Cardiac fibroblast (primary cell): ENCODE measurements around the gene DEGS2.
A peak's percentile ranks its signal among the peaks of the same experiment; 100 is the strongest.

Source experiments
- DNase-seq, 2 donors: peaks; one replicate each; pipeline versions ENCODE4 v3.0.0 to v3.0.0-alpha.2; 2010; ENCODE audit warnings: low read depth in 2 of 2
- H3K4me3 ChIP-seq, 2 donors: replicated peaks in 1 of 2; 1 replicate in 1 of 2; 2 replicates in 1 of 2; pipeline ENCODE4 v1.5.1; 2011; ENCODE audit warnings: low read depth in 2 of 2, low read length in 2 of 2, mild to moderate bottlenecking in 2 of 2, moderate library complexity in 1 of 2
- TF ChIP-seq, protein P1 (sequence below): IDR thresholded peaks from one replicate; pipeline ENCODE4 v1.5.1; 2011; ENCODE audit warnings: low read depth, mild to moderate bottlenecking, low read length, inconsistent platforms

Gene DEGS2

DNA sequence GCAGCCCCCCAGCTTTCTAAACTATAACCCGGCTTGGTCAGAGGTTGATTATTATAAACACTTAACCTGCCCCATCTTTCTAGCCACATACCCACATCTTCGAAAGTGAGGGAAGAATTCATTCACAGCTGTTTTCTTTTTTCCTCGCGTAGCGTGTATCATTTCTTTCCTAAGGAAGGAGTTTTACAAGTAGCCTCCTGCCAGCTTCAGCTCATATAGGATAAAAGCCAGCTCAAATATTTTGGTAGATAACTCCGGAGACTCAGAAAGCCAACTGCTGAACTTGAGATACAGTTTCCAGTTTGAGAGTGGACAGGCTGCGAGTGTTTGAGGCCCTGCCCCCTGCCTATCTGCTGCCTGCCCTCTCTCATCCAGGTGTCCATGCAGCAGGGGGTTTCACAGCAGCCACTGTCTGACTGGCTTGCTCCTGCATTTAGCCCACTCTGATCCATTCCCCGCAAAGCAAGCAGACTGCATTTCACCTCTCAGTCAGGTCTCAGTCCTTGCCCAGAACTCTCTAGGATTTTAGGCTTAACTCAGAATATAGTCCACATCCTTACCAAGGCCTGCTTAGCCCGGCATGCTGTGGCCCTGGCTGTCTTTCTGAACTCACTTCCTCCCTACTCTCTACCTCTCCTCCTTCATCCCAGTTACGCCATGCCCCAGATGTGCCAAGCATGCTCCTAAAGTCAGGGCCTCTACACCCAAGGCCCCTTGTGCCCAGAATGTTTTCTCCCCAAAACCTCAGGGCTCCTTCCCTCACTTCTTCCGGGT lies 47.3 kb downstream of the DEGS2 start:
- DNase-seq: peak in 1 of 2 donors; percentile 37
- H3K4me3 ChIP-seq: no peak overlapping the region
- TF ChIP-seq, protein P1, sequence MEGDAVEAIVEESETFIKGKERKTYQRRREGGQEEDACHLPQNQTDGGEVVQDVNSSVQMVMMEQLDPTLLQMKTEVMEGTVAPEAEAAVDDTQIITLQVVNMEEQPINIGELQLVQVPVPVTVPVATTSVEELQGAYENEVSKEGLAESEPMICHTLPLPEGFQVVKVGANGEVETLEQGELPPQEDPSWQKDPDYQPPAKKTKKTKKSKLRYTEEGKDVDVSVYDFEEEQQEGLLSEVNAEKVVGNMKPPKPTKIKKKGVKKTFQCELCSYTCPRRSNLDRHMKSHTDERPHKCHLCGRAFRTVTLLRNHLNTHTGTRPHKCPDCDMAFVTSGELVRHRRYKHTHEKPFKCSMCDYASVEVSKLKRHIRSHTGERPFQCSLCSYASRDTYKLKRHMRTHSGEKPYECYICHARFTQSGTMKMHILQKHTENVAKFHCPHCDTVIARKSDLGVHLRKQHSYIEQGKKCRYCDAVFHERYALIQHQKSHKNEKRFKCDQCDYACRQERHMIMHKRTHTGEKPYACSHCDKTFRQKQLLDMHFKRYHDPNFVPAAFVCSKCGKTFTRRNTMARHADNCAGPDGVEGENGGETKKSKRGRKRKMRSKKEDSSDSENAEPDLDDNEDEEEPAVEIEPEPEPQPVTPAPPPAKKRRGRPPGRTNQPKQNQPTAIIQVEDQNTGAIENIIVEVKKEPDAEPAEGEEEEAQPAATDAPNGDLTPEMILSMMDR: no peak

DNA sequence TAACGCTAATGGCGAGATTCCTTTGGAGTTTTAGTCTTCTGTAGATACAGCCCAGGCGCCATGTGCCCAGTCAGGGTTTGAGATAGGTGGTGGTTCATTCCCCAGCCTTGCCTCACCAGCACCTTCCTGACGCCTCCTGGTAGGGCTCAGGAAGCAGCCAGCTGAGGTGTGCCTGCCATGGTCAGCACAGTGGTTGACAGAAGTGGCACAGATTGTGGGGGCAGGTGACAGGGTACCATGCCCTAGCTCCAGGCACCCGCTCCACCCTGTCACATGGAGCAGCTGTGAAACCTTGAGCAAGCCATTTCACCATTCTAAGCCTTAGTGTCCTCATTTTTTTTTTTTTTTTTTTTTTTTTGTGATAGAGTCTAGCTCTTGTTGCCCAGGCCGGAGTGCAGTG lies 48.6 kb downstream of the DEGS2 start:
- TF ChIP-seq, protein P1: no peak

DNA sequence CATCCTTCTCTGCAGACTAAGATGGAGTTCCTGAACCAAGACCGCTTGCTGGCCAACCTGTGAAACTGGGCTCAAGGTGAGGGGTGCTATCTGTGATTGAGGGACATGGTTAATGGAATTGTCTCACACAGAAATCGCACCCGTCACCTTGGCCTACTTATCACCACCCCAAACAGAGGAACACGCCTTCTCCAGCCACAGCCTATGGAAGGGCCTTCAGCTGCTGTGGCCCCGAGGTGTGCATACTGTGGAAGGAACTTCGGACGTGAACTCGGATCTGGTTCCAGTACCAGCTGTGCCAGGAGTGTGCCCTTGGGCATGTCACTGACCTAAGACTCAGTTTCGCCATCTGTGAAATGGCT lies 49.9 kb downstream of the DEGS2 start:
- DNase-seq: no peak
- TF ChIP-seq, protein P1: no peak
- no peak overlapping the region for H3K4me3 ChIP-seq

More for the DNA sequence above, 48.6 kb downstream of the DEGS2 start:
- DNase-seq: no peak
- no peak overlapping the region for H3K4me3 ChIP-seq

DNA sequence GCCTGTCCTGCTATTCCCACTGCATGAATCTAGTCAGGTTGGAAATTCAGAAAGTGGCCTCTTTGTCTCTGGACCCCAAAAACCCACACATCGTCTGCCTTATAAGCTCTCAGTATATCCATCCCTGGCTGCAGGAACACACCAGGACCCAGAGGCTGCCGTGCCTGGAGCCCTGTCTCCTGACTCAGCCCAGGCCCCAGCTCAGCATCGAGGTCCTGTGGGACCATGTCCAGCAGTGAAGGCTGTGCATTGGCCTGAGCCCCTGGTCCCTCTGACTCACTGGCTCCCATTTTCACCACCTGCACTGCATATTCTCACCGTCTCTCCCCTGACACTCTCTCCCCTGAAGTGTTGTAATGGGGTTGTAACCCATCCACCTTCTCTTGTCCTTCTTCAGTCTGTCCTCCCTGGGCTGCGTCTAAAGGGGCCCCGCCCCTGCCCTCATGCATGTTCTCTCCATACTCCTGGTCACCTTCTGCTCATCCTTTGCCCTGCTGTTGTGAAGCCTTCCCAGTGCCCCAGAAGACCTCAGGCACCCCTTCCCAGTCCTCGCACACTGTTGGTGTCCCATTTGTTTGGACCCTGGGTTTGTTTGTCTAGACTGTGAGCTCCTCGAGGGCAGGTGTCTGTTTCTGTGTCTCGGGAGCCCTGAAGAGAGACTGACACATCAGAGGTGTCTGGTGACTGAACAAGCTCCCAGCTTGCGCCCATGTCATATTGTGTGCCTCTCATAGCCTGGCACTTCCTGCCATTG lies 50.4 kb downstream of the DEGS2 start:
- H3K4me3 ChIP-seq: no peak overlapping the region
- DNase-seq: peak in 1 of 2 donors; percentile 80
- TF ChIP-seq, protein P1: no peak

DNA sequence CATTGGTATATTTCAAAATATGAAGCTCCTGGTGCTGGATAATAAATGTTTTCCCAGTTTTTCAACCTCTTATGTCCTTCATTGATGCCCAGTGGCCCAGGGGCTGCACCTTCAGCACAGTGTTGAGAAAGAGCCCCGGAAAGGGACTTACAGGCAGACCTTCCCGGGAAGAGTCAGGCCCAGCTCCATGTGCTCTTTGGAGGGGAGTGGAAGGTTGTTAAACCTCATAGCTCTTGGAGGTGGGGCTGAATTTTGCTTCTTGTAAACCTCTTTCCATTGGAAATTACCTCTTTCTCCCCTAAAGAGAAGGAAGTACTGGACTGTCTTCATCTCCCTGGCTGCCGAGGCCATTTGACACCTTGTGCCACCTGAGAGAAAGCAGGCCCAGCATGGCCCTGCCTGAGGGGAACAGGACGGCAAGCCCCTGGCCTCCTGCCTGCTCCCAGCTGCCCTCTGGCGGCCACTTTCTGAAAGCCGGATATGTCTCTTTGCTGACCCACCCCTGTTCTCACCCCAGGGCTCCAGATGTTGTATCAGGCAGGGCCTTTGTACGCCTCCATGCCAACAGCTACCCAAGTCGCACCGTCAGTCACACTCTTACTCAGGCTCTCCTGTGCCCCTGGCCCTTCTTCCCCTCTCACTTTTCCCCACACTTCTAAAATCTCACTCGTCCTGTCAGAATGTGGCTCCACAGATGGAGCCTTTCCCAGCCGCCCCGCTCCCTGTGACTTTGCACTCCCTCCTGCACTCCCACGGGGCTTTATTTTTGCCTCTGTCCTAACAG lies 51.2 kb downstream of the DEGS2 start:
- TF ChIP-seq, protein P1: peak; percentile 95
- H3K4me3 ChIP-seq: no peak overlapping the region
- peak; percentile 76 to 77 for DNase-seq

DNA sequence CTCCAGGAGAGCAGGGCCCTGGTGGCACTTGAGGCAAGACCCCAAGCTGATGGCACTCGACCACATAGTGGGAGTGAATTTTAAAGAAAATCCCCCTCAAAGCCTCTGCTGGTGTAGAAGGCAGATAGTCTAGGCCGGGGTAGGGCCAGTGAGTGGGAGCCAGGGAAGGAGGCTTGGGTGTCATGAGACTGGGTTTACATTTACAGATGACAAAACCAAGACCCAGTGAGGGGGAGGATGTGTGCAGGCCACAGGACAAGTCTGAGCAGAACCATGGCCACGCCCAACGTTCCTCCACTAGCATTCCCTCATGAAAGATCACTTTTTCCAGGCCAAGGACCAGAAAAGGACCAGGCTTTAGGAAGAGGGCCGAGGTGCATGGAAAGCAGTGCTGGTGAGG lies 52.2 kb downstream of the DEGS2 start:
- no peak for DNase-seq
- no peak overlapping the region for H3K4me3 ChIP-seq
- TF ChIP-seq, protein P1: no peak
